Naive thymus-derived CD8-positive, alpha-beta T cell (primary cell): ENCODE results near the gene ARFGEF2. TPM values are rescaled to one million over a fixed set of nuclear protein-coding genes. Genes with fewer than 3 reads are reported as not detected.

ENCODE experiments used
- ATAC-seq, 2 donors: fragments of 150-1000 bp; cut with Tn5 transposase in 1 of 2; sonication (Bioruptor Pico), chemical (Tn5 transposase) in 1 of 2; 1 replicate in 1 of 2; 2 replicates in 1 of 2; pipeline ENCODE4 v1.10.0; 2021; ENCODE audit warnings: mild to moderate bottlenecking in 2 of 2, moderate library complexity in 2 of 2
- POLR2A ChIA-PET: fragments of 350-600 bp; sonication (Branson Sonifier 250); formaldehyde crosslinking; loops from one replicate; lab custom pipeline; 2021; ENCODE audit warnings: antibody characterized with exemption; lab: Charles Lee
- DNase-seq, 10 donors: peaks; one replicate each; pipeline versions ENCODE4 v3.0.0 to v3.0.0-alpha.2; 2020 to 2022
- H3K27ac Mint-ChIP-seq, 10 donors: one replicate each; pipeline ENCODE4 v1.8.0; 2020 to 2022; ENCODE audit warnings: mild to moderate bottlenecking in 10 of 10, mixed read lengths in 10 of 10, moderate library complexity in 4 of 10, inconsistent platforms in 1 of 10
- H3K27me3 Mint-ChIP-seq, 5 donors: one replicate each; pipeline ENCODE4 v1.8.0; 2021 to 2022; ENCODE audit warnings: mixed read lengths in 5 of 5
- H3K36me3 Mint-ChIP-seq, 3 donors: one replicate each; pipeline ENCODE4 v1.8.0; 2020 to 2022; ENCODE audit warnings: mixed read lengths in 3 of 3, mild to moderate bottlenecking in 2 of 3, inconsistent platforms in 1 of 3
- H3K4me1 Mint-ChIP-seq, 4 donors: one replicate each; pipeline ENCODE4 v1.8.0; 2021 to 2022; ENCODE audit warnings: mixed read lengths in 4 of 4
- H3K4me3 Mint-ChIP-seq, 10 donors: one replicate each; pipeline ENCODE4 v1.8.0; 2020 to 2022; ENCODE audit warnings: mild to moderate bottlenecking in 10 of 10, mixed read lengths in 10 of 10, moderate library complexity in 6 of 10, inconsistent platforms in 1 of 10
- H3K9me3 Mint-ChIP-seq, 9 donors: one replicate each; pipeline ENCODE4 v1.8.0; 2020 to 2022; ENCODE audit warnings: mixed read lengths in 9 of 9, mild to moderate bottlenecking in 3 of 9, inconsistent platforms in 1 of 9, moderate library complexity in 1 of 9
- polyA plus RNA-seq, 3 donors: library from polyadenylated mRNA; unstranded; fragments of 300-500 nt; fragmentation: Illumina TruSeq; gene quantifications; one replicate each; pipeline ENCODE4 v1.2.3, GENCODE V29; 2021
- total RNA-seq, 8 experiments: library from RNA in 2 of 8; stranded (reverse) in 2 of 8; gene quantifications; one replicate each; pipeline ENCODE4 v1.2.3 and lab custom pipeline; 2021 to 2026

Gene ARFGEF2
- total and polyA plus RNA-seq, 5 experiments from 2014 or later, result 9.4 to 37.0 (median 12.5) TPM

DNA sequence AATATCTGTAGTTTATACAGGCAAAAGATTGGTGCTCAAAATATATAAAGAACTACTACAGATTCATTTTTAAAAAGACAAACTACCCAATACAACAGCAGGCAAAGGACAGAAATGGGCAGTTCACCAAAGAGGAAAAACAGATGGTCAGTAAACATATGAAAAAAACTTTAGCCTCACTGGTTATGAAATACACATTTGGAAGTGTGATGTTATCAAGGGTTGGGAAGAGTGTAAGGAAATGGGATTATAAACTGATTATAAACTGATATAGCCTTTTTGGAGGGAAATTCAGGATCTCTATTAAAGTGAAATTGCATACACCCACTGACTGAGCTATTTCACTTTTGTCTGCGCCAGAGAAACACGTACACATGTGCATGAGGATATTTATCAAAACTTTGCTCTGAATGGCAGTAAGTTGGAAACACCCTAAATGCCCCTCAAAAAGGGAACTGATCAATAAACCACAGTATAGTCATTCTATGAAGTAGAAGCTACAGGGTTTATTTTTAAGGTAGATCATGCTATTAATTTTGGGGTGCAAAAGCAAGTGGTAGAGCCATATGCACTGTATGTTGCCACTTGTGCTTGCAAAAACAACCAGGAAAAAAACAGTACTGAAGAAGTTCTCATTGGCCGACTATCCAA, 32.2 kb upstream of the ARFGEF2 start:
- peaks cover 0 to 2% (median 0%) of the 10 kb centered on the region in 5 donors for H3K27me3 Mint-ChIP-seq
- DNase-seq, result no peak
- H3K4me3 Mint-ChIP-seq, result no peak overlapping the region
- peaks cover 0 to 7% (median 3%) of the 10 kb centered on the region in 4 donors for H3K4me1 Mint-ChIP-seq
- no peak overlapping the region for H3K27ac Mint-ChIP-seq
- H3K9me3 Mint-ChIP-seq, result no peaks in the 10 kb centered on the region
- no peaks in the 10 kb centered on the region for H3K36me3 Mint-ChIP-seq
- POLR2A ChIA-PET, result interaction anchor here (0.5 kb wide), 1 partner anchor 1601 kb away, joined by 3 read pairs; no protein-coding TSS in a partner anchor
- ATAC-seq, result no peak

DNA sequence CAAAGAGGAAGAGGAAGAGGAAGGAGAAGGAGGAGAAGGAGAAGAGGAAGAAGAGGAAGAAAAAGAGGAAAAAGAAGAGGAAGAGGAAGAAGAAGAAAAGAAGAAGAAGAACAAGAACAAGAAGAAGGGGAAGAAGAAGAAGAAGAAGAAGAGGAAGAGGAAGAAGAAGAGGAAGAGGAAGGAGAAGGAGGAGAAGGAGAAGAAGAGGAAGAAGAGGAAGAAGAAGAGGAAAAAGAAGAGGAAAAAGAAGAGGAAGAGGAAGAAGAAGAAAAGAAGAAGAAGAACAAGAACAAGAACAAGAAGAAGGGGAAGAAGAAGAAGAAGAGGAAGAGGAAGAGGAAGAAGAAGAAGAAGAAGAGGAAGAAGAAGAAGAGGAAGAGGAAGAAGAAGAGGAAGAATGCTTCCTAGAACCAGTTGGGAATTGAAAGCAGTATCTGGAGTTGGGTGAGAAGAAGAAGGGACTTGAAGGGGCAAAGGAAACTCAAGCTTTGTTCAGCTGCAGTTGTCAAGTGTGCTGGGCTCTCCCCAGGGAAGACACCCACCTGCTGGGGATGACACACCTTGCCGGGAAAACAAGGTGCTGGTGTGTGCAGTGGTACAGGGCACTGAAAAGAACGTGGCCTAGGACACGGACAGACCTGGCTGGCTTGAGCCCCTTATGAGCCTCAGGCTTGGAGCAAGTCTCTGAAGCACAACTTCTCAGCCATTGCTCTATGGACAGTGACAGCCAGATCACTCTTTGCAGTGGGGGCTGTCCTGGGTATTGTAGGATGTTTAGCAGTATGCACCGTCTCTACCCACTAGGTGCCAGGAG, 30.1 kb upstream of the ARFGEF2 start:
- Mint-ChIP-seq H3K4me3 (no peak overlapping the region), H3K27ac (no peak overlapping the region), H3K9me3 (no peaks in the 10 kb centered on the region), H3K27me3 (peaks cover 0 to under 1% (median 0%) of the 10 kb centered on the region in 5 donors), H3K36me3 (no peaks in the 10 kb centered on the region), H3K4me1 (peaks cover 0 to 7% (median 3%) of the 10 kb centered on the region in 4 donors)
- POLR2A ChIA-PET, result interaction anchor here (0.5 kb wide), 1 partner anchor 228 kb away, joined by 4 read pairs; no protein-coding TSS in a partner anchor
- ATAC-seq (no peak), DNase-seq (no peak)

DNA sequence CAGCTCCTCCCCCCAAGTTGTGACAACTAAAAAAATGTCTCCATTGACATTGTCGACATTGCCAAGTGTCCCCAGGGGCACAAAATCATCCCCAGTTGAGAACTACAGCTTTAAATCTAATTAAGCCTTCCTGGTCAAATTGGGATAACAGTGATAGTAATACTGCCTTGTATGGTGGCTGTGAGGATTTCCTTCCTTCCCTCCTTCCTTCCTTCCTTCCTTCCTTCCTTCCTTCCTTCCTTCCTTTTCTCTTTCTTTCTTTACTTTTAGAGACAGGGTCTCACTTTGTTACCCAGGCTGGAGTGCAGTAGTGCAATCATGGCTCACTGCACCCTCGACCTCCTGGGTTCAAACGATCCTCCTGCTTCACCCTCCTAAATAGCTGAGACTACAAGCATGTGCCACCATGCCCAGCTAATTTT, 29.5 kb upstream of the ARFGEF2 start:
- Mint-ChIP-seq H3K36me3 (no peaks in the 10 kb centered on the region), H3K27ac (peak overlapping the region in 2 of 10 donors; percentile 23 to 60), H3K4me3 (no peak overlapping the region), H3K9me3 (no peaks in the 10 kb centered on the region), H3K4me1 (peaks cover 0 to 7% (median 3%) of the 10 kb centered on the region in 4 donors), H3K27me3 (no peaks in the 10 kb centered on the region)
- DNase-seq, result no peak
- ATAC-seq, result no peak
- POLR2A ChIA-PET, result no interaction called here

DNA sequence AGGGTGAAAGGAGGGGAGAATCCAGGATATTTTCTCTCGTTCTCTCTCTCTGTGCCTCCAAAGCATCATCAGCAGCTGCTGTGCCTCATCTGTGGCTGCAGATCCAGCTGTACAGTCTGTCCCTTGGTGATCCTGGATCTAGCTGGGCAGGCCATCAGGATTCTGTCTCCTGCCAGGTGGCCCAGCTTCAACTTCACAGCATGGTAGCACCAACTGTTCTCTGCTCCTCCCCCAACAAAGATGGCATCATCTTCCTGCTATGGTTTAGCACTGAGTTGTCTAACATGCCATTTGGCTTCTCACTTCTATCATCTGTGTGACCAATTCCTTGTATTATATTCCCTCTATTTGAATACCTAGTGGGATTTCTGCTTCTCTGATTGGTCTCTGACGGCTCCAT, 28.6 kb upstream of the ARFGEF2 start:
- H3K4me1 Mint-ChIP-seq, result peaks cover 0 to 9% (median 6%) of the 10 kb centered on the region in 4 donors
- peak overlapping the region in 1 of 10 donors; percentile 13 for H3K27ac Mint-ChIP-seq
- H3K36me3 Mint-ChIP-seq, result no peaks in the 10 kb centered on the region
- POLR2A ChIA-PET, result no interaction called here
- no peak for ATAC-seq
- H3K9me3 Mint-ChIP-seq, result no peaks in the 10 kb centered on the region
- no peak overlapping the region for H3K4me3 Mint-ChIP-seq
- no peak for DNase-seq
- H3K27me3 Mint-ChIP-seq, result no peaks in the 10 kb centered on the region

DNA sequence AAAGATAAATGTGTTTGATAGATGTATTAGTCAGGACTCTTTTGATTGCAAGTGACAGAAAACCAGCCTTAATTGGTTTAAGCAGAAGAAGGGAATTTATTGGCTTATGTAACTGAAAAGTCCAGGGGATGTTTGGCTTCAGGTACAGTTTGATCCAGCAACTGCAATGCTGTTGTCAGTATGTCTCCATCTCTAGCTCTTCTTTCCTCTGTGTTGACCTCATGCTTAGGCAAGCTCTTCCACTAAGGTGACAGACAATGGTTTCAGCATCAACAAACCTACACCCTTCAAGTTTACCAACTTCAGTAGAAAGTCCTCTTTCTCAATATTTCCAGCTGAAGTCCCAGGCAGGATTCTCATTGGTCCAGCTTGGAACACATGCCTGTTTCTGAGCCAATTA, 28.1 kb upstream of the ARFGEF2 start:
- DNase-seq, result no peak
- ATAC-seq, result no peak
- Mint-ChIP-seq H3K4me3 (no peak overlapping the region), H3K27me3 (no peaks in the 10 kb centered on the region), H3K9me3 (no peaks in the 10 kb centered on the region), H3K27ac (no peak overlapping the region), H3K36me3 (no peaks in the 10 kb centered on the region), H3K4me1 (peaks cover 0 to 10% (median 8%) of the 10 kb centered on the region in 4 donors)
- POLR2A ChIA-PET, result no interaction called here

DNA sequence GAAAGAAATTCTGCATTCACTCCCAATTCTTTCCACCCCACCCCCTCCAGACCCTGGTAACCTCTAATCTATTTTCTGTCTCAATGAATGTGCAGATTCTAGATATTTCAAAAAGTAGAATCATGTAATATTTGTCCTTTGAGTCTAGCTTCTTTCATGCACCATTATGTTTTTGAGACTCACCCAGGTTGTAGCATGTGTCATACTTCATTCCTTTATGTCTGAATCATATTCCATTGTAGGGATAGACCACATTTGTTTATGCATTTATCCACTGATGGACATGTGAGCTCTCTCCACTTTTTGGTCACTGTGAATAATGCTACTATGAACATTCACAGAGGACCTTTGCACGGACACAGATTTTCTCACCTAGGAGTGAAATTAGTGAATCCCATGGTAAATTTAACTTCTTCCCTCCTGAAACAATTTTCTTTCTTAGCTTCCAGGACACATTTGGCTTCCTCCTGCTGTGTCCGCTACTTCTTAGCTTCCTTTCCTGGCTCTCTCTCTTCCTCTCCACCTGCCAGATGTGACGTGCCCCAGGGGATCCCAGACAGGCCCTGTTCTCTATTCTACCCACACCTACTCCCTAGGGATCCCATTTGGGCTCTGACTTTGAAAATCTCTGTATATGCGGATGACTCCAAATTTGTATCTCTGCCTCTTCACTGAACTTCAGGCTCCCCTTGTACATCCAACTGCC, 24.1 kb upstream of the ARFGEF2 start:
- POLR2A ChIA-PET, result no interaction called here
- no peaks in the 10 kb centered on the region for H3K27me3 Mint-ChIP-seq
- H3K9me3 Mint-ChIP-seq, result no peaks in the 10 kb centered on the region
- peak overlapping the region in 1 of 10 donors; percentile 12 for H3K27ac Mint-ChIP-seq
- H3K36me3 Mint-ChIP-seq, result no peaks in the 10 kb centered on the region
- H3K4me3 Mint-ChIP-seq, result no peak overlapping the region
- ATAC-seq, result no peak
- peaks cover 0 to 17% (median 1%) of the 10 kb centered on the region in 4 donors for H3K4me1 Mint-ChIP-seq
- DNase-seq, result no peak

DNA sequence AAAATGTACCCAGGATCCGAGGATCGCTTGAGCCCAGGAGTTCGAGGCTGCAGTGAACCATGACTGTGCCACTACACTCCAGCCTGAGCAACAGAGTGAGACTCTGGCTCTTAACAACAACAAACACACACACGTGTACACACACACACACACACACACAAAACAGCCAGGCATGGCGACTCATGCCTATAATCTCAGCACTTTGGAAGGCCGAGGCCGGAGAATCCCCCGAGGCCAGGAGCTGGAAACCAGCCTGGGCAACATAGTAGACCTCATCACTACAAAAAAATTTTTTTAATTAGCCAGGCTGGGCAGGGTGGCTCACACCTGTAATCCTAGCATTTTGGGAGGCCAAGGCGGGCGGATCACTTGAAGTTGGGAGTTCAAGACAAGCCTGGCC, 23.3 kb upstream of the ARFGEF2 start:
- no peak for DNase-seq

DNA sequence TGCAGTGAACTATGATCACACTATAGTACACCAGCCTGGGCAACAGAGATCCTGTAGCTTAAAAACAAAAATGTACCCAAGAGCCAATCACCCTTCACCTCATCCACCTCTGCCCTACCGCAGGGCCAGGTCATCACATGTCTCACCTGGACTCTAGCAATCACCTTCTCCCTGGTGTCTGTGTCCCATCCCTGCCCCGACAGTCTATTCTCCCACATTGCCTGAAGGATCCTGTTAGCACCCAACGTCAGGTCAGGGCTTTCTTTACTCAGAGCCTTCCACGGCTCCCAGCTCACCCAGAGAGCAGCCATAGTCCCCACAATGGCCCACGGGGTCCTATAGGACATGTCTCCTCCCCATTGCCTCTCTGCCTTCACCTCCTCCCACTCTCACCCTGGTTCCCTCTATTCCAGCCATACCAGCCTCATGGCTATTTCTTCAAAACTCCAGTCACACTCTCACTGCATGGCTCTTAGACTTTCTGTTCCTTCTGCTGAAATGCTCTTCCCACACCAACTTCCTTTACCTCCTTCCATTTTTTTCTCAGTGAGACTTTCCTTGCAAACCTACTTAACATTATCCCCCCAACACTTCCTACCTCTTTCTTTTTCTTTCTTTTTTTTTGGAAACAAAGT, 22.5 kb upstream of the ARFGEF2 start:
- H3K9me3 Mint-ChIP-seq, result no peaks in the 10 kb centered on the region
- H3K4me1 Mint-ChIP-seq, result peaks cover 0 to 17% (median 1%) of the 10 kb centered on the region in 4 donors
- H3K36me3 Mint-ChIP-seq, result no peaks in the 10 kb centered on the region
- ATAC-seq (no peak), DNase-seq (no peak)
- H3K4me3 Mint-ChIP-seq, result no peak overlapping the region
- POLR2A ChIA-PET, result no interaction called here
- no peaks in the 10 kb centered on the region for H3K27me3 Mint-ChIP-seq
- peak overlapping the region in 1 of 10 donors; percentile 71 for H3K27ac Mint-ChIP-seq

More for the DNA sequence above, 23.3 kb upstream of the ARFGEF2 start:
- Mint-ChIP-seq H3K36me3 (no peaks in the 10 kb centered on the region), H3K27ac (peak overlapping the region in 2 of 10 donors; percentile 12 to 53), H3K4me1 (peaks cover 0 to 17% (median 1%) of the 10 kb centered on the region in 4 donors), H3K9me3 (no peaks in the 10 kb centered on the region), H3K27me3 (no peaks in the 10 kb centered on the region), H3K4me3 (no peak overlapping the region)
- ATAC-seq, result no peak
- POLR2A ChIA-PET, result no interaction called here

DNA sequence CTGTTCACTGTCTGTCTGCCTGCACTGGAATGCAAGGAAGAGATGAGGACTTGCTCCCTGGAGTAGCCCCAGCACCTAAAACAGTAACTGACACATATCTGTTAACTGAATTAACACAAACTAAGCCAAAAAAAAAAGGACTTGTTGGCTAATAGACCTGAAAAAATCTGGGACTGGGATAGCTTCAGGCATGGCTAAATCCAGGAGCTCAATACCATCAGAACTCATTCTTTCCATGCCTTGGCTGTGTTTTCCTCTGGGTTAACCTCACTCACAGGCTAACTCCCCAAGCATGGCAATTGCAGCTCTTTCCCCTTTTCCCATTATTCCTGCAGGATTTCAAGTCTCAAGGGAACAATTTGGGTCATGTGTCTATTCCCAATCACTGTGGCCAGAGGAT, 21.6 kb upstream of the ARFGEF2 start:
- Mint-ChIP-seq H3K36me3 (no peaks in the 10 kb centered on the region), H3K27me3 (no peaks in the 10 kb centered on the region), H3K9me3 (no peaks in the 10 kb centered on the region), H3K27ac (no peak overlapping the region), H3K4me1 (peaks cover 3 to 23% (median 5%) of the 10 kb centered on the region in 4 donors), H3K4me3 (no peak overlapping the region)
- DNase-seq (no peak), ATAC-seq (no peak)
- POLR2A ChIA-PET, result interaction anchor here (0.6 kb wide), 1 partner anchor 52 kb away, joined by 3 read pairs; no protein-coding TSS in a partner anchor

DNA sequence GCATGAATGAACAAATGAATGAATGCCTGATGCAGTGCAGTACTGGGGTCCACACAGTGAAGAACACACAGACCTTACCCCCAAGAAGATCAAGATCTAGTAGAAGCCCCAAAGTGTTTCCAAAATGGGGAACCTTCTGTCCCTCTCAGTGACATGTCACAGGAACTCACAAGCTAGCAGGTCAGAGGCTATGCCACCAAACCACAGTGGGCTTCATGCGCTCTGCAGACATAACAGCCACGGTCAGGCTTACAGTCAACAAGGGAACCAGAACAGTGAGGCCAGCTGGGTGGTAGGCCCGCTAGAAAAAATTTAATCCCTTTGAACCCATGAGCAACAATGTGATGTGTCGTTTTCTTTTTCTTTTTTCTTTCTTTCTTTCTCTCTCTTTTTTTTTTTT, 20.2 kb upstream of the ARFGEF2 start:
- no peaks in the 10 kb centered on the region for H3K9me3 Mint-ChIP-seq
- DNase-seq (no peak), ATAC-seq (no peak)
- H3K4me3 Mint-ChIP-seq, result no peak overlapping the region
- peak overlapping the region in 1 of 10 donors; percentile 17 for H3K27ac Mint-ChIP-seq
- POLR2A ChIA-PET, result interaction anchor here (0.7 kb wide), 1 partner anchor 215 kb away, joined by 6 read pairs; no protein-coding TSS in a partner anchor
- no peaks in the 10 kb centered on the region for H3K27me3 Mint-ChIP-seq
- peaks cover 4 to 25% (median 7%) of the 10 kb centered on the region in 4 donors for H3K4me1 Mint-ChIP-seq
- no peaks in the 10 kb centered on the region for H3K36me3 Mint-ChIP-seq

DNA sequence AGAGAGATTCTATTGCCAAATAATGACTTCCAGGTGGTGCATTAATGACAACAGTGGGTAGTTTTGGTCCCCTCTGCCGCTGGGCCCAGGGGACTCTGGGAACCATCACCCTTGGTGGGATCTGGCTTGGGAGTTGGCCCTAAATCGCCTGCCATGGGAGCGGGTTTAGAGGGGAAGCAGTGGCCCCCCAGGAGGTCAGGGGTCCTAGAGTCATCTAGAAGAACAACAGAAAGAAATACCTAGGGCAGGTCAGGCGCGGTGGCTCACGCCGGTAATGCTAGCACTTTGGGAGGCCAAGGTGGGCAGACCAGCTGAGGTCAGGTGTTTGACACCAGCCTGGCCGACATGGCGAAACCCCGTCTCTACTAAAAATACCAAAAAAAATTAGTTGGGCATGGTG, 17.8 kb upstream of the ARFGEF2 start:
- no peak overlapping the region for H3K4me3 Mint-ChIP-seq
- peaks cover 0 to 2% (median 0%) of the 10 kb centered on the region in 9 donors for H3K9me3 Mint-ChIP-seq
- no peak overlapping the region for H3K27ac Mint-ChIP-seq
- H3K27me3 Mint-ChIP-seq, result no peaks in the 10 kb centered on the region
- POLR2A ChIA-PET, result interaction anchor here (0.7 kb wide), 1 partner anchor 196 kb away, joined by 3 read pairs; no protein-coding TSS in a partner anchor
- no peaks in the 10 kb centered on the region for H3K36me3 Mint-ChIP-seq
- DNase-seq, result no peak
- H3K4me1 Mint-ChIP-seq, result peaks cover 2 to 16% (median 7%) of the 10 kb centered on the region in 4 donors
- no peak for ATAC-seq
